HCT116 (cell line): ENCODE data around the gene SEMA3B. TPM values are rescaled to one million over a fixed set of nuclear protein-coding genes. Genes with fewer than 3 reads are reported as not detected.

Experiments used
- ATAC-seq: fragments of 200-7000 bp; cut with Tn5 transposase; 2 replicates; pipeline ENCODE4 v1.9.1; 2020; ENCODE audit warnings: mild to moderate bottlenecking, moderate library complexity
- BruUV-seq: library from RNA; stranded (reverse); fragments of 400-500 nt; replicated peaks from 2 replicates; lab custom pipeline; 2021; lab: Mats Ljungman, UMichigan
- CTCF ChIA-PET: fragments of 300-600 bp; sonication (Branson Sonifier 250); formaldehyde crosslinking; loops from one replicate; lab custom pipeline; 2021; ENCODE audit warnings: antibody characterized with exemption; lab: Charles Lee
- POLR2A ChIA-PET: fragments of 300-600, 350-600 bp; sonication (Branson Sonifier 250); formaldehyde crosslinking; loops from one replicate; lab custom pipeline; 2021; ENCODE audit warnings: antibody characterized with exemption; lab: Charles Lee
- RAD21 ChIA-PET, 2 experiments: fragments of 300-600 bp; sonication (Branson Sonifier 250); formaldehyde crosslinking; loops; one replicate each; lab custom pipeline; 2023; ENCODE audit warnings: low total read pairs in 2 of 2; ENCODE audit not compliant: uncharacterized antibody in 2 of 2, unreplicated experiment in 2 of 2, low non-redundant PET in 1 of 2; lab: Charles Lee
- DNase-seq: peaks from one replicate; pipeline ENCODE4 v3.0.0-alpha.2; 2010; ENCODE audit warnings: low read depth, low spot score
- H2AFZ ChIP-seq: fragments of 200-600 bp; shearing (Covaris generic), sonication (generic); 2 replicates; pipeline ENCODE4 v1.6.1; 2017; ENCODE audit warnings: low read depth, mixed run types, mixed read lengths, antibody characterized with exemption, low read length; ENCODE audit not compliant: poor library complexity, severe bottlenecking
- H3K27ac ChIP-seq: 2 replicates; pipeline ENCODE4 v1.5.1; 2012; ENCODE audit warnings: low read depth, low read length
- H3K27me3 ChIP-seq: fragments of 200-600 bp; sonication (generic); 2 replicates; pipeline ENCODE4 v1.6.1; 2016; ENCODE audit warnings: mixed run types, low read length, mixed read lengths; ENCODE audit not compliant: insufficient read depth
- H3K36me3 ChIP-seq, 2 experiments: fragments of 200-500 bp in 1 of 2; fragments of 200-600 bp in 1 of 2; sonication (Bioruptor generic) in 1 of 2; sonication (generic) in 1 of 2; 2 replicates each; pipeline versions ENCODE4 v1.5.1 to v1.6.1; 2014 to 2016; ENCODE audit warnings: low read length in 2 of 2, inconsistent platforms in 1 of 2, mixed read lengths in 1 of 2, mixed run types in 1 of 2; ENCODE audit not compliant: insufficient read depth in 2 of 2, control insufficient read depth in 1 of 2
- H3K4me1 ChIP-seq, 2 experiments: fragments of 200-600 bp in 1 of 2; sonication (generic) in 1 of 2; 2 replicates each; pipeline versions ENCODE4 v1.5.1 to v1.6.1; 2012 to 2017; ENCODE audit warnings: low read length in 2 of 2, inconsistent platforms in 1 of 2, mild to moderate bottlenecking in 1 of 2, mixed read lengths in 1 of 2, mixed run types in 1 of 2, moderate library complexity in 1 of 2; ENCODE audit not compliant: insufficient read depth in 2 of 2, control insufficient read depth in 1 of 2
- H3K4me2 ChIP-seq: fragments of 200-600 bp; sonication (generic); 2 replicates; pipeline ENCODE4 v1.6.1; 2017; ENCODE audit warnings: mixed run types, low read length, mixed read lengths
- H3K4me3 ChIP-seq, 2 experiments: fragments of 200-600 bp in 1 of 2; sonication (generic) in 1 of 2; replicated peaks in 1 of 2; 2 replicates each; pipeline ENCODE4 v1.5.1; 2011 to 2016; ENCODE audit warnings: low read length in 2 of 2, control low read depth in 1 of 2, low read depth in 1 of 2, mild to moderate bottlenecking in 1 of 2, mixed read lengths in 1 of 2, mixed run types in 1 of 2
- H3K79me2 ChIP-seq: fragments of 200-600 bp; sonication (generic); 2 replicates; pipeline ENCODE4 v1.6.1; 2017; ENCODE audit warnings: mild to moderate bottlenecking, mixed run types, low read length, moderate library complexity, mixed read lengths; ENCODE audit not compliant: insufficient read depth
- H3K9ac ChIP-seq: fragments of 200-600 bp; sonication (generic); 2 replicates; pipeline ENCODE4 v1.6.1; 2016; ENCODE audit warnings: low read length, mixed read lengths
- H3K9me2 ChIP-seq: fragments of 200-600 bp; sonication (generic), shearing (Covaris generic); 2 replicates; pipeline ENCODE4 v1.6.1; 2017; ENCODE audit warnings: mixed run types, mild to moderate bottlenecking, moderate library complexity; ENCODE audit not compliant: insufficient read depth
- H3K9me3 ChIP-seq, 2 experiments: fragments of 200-500 bp in 1 of 2; fragments of 200-600 bp in 1 of 2; sonication (Bioruptor generic) in 1 of 2; sonication (generic) in 1 of 2; 2 replicates each; pipeline ENCODE4 v1.6.1; 2014 to 2017; ENCODE audit warnings: low read length in 2 of 2, mixed read lengths in 2 of 2, inconsistent platforms in 1 of 2, low read depth in 1 of 2, mild to moderate bottlenecking in 1 of 2, mixed run types in 1 of 2, moderate library complexity in 1 of 2; ENCODE audit not compliant: control insufficient read depth in 1 of 2, insufficient read depth in 1 of 2
- H4K20me1 ChIP-seq: fragments of 200-600 bp; sonication (generic), shearing (Covaris generic); 2 replicates; pipeline ENCODE4 v1.6.1; 2017; ENCODE audit warnings: mixed run types, mild to moderate bottlenecking, moderate library complexity; ENCODE audit not compliant: insufficient read depth
- CEBPB ChIP-seq: IDR thresholded peaks from 2 replicates; pipeline ENCODE4 v1.6.1; 2012; ENCODE audit warnings: low read depth
- EGR1 ChIP-seq: IDR thresholded peaks from 2 replicates; pipeline ENCODE4 v1.6.1; 2012; ENCODE audit warnings: low read depth
- EZH2 ChIP-seq: fragments of 200-600 bp; sonication (generic); IDR thresholded peaks from 2 replicates; pipeline ENCODE4 v1.6.1; 2017; ENCODE audit warnings: antibody characterized with exemption, mixed run types
- EZH2phosphoT487 ChIP-seq: fragments of 200-600 bp; IDR thresholded peaks from 2 replicates; pipeline ENCODE4 v1.6.1; 2018; ENCODE audit warnings: antibody characterized with exemption, borderline replicate concordance
- FOSL1 ChIP-seq: IDR thresholded peaks from 2 replicates; pipeline ENCODE4 v1.6.1; 2012; ENCODE audit warnings: low read depth
- JUND ChIP-seq: IDR thresholded peaks from 2 replicates; pipeline ENCODE4 v1.6.1; 2012
- POLR2A ChIP-seq: IDR thresholded peaks from 2 replicates; pipeline ENCODE4 v1.7.0; 2011; ENCODE audit warnings: borderline replicate concordance; ENCODE audit not compliant: insufficient read depth, insufficient read length; ENCODE audit errors: extremely low read depth
- POLR2AphosphoS5 ChIP-seq: IDR thresholded peaks from 2 replicates; pipeline ENCODE4 v1.6.1; 2011; ENCODE audit warnings: mild to moderate bottlenecking, low read depth, low read length, moderate library complexity
- RAD21 ChIP-seq: IDR thresholded peaks from 2 replicates; pipeline ENCODE4 v1.6.1; 2012; ENCODE audit warnings: low read depth, mild to moderate bottlenecking
- SIN3A ChIP-seq: IDR thresholded peaks from 2 replicates; pipeline ENCODE4 v1.6.1; 2012; ENCODE audit warnings: low read depth
- TCF7L2 ChIP-seq: IDR thresholded peaks from 2 replicates; pipeline ENCODE4 v1.7.0; 2011; ENCODE audit warnings: borderline replicate concordance, inconsistent platforms; ENCODE audit not compliant: insufficient read depth, insufficient read length; ENCODE audit errors: extremely low read depth
- ZBTB33 ChIP-seq: IDR thresholded peaks from 2 replicates; pipeline ENCODE4 v1.6.1; 2011; ENCODE audit warnings: mild to moderate bottlenecking, low read length, moderate library complexity; ENCODE audit not compliant: insufficient replicate concordance; ENCODE audit errors: extremely low read depth
- ZFX ChIP-seq: fragments of 450-650 bp; IDR thresholded peaks from 2 replicates; pipeline ENCODE4 v1.6.1; 2017
- ZNF274 ChIP-seq: fragments of 200-500 bp; sonication (Bioruptor generic); IDR thresholded peaks from 2 replicates; pipeline ENCODE4 v1.6.1; 2014; ENCODE audit warnings: mild to moderate bottlenecking, low read depth, low read length, inconsistent platforms
- intact Hi-C: fragments of 100-400 bp; cut with micrococcal nuclease; formaldehyde crosslinking; loops from 2 replicates; pipeline ENCODE4 v1.10.0; 2022
- total RNA-seq: library from RNA; stranded (reverse); gene quantifications from one replicate; pipeline ENCODE4 v1.2.1, GENCODE V29; 2021; ENCODE audit not compliant: unreplicated experiment
- TF ChIP-seq, protein P1 (sequence below): IDR thresholded peaks from 2 replicates; pipeline ENCODE4 v1.6.1; 2012; ENCODE audit warnings: low read depth

SEMA3B gene
- total RNA-seq, 1 experiment from 2014 or later: 46.2 TPM

DNA sequence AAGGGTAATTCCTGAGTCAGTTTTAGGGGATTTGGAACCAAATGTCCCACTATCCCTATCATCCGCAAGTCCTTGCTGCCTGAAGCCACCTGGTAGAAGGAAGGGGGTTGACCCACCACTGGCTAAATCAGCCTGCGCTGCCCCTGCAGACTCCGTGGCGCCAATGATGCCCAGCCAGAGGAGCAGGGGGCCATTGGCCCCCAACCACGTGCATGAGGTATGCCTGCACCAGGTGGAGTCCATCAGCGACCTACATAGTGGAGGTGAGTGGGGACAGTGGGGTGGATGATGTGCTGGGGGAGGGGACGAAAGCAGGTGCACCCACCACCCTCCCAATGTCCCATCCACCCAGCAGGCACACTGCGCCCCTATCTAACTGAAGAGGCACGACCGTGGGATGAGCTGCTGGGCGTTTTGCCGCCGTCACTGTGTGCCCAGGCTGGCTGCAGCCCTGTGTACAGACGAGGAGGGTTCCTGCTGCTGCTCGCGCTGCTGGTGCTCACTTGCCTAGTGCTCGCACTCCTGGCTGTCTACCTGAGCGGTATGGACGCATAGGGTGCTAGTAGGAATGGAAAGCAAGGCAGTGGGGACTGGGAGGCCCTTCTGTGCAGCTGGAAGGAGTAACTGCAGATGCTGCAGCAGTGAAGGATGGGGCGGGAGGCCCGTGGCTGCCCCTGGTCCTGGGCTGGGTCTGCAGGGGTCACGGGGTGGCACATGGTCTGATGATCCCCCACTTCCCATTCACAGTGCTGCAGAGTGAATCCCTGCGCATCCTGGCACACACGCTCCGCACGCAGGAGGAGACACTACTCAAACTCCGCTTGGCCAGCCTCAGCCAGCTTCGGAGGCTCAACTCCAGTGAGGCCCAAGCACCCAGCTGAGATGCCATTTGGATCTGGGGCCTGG, 17.6 kb downstream of the SEMA3B start:
- no peaks in the 10 kb centered on the region for H3K27me3 ChIP-seq
- peaks cover 6 to 7% of the 10 kb centered on the region in 2 experiments; a peak in 3 of 4 replicates for H3K4me1 ChIP-seq
- no peaks in the 10 kb centered on the region for H3K9me2 ChIP-seq
- DNase-seq: no peak
- no TSS peak for BruUV-seq
- H3K36me3 ChIP-seq: peaks cover 23 to 45% of the 10 kb centered on the region in 2 experiments
- H3K4me3 ChIP-seq: no peak overlapping the region
- TF ChIP-seq POLR2AphosphoS5 (0 out of 2 replicates have a peak, but pooled peaks have one; percentile 18), ZBTB33 (no peak)
- no peak overlapping the region for H3K4me2 ChIP-seq
- H3K27ac ChIP-seq: no peak overlapping the region
- H2AFZ ChIP-seq: no peak overlapping the region
- ChIA-PET POLR2A (no interaction called here), RAD21 (no interaction called here), CTCF (no interaction called here)
- H3K79me2 ChIP-seq: peaks cover 36% of the 10 kb centered on the region
- no peaks in the 10 kb centered on the region for H4K20me1 ChIP-seq
- no peak for ATAC-seq
- no peaks in the 10 kb centered on the region for H3K9me3 ChIP-seq
- intact Hi-C loops: no loop called here
- H3K9ac ChIP-seq: no peak overlapping the region

- Histone ChIP-seq H4K20me1 (no peaks in the 10 kb centered on the region), H3K36me3 (peaks cover 23 to 45% of the 10 kb centered on the region in 2 experiments), H3K9me2 (no peaks in the 10 kb centered on the region), H3K4me2 (no peak overlapping the region), H3K9ac (no peak overlapping the region), H3K27ac (no peak overlapping the region), H3K4me3 (no peak overlapping the region), H2AFZ (no peak overlapping the region), H3K79me2 (peaks cover 42% of the 10 kb centered on the region), H3K4me1 (peaks cover 6 to 7% of the 10 kb centered on the region in 2 experiments; a peak in 3 of 4 replicates), H3K27me3 (no peaks in the 10 kb centered on the region), H3K9me3 (no peaks in the 10 kb centered on the region)
- RAD21 ChIA-PET: no interaction called here
- intact Hi-C loops: no loop called here
- DNase-seq (no peak), ATAC-seq (no peak)
- POLR2A ChIA-PET: no interaction called here
- BruUV-seq: no TSS peak
- CTCF ChIA-PET: no interaction called here
- TF ChIP-seq EZH2phosphoT487 (no peak), SIN3A (no peak), EZH2 (no peak), ZFX (no peak), ZNF274 (no peak), JUND (no peak), CEBPB (no peak), RAD21 (no peak), FOSL1 (no peak), POLR2A (no peak), EGR1 (no peak), TCF7L2 (no peak)
- TF ChIP-seq, protein P1, sequence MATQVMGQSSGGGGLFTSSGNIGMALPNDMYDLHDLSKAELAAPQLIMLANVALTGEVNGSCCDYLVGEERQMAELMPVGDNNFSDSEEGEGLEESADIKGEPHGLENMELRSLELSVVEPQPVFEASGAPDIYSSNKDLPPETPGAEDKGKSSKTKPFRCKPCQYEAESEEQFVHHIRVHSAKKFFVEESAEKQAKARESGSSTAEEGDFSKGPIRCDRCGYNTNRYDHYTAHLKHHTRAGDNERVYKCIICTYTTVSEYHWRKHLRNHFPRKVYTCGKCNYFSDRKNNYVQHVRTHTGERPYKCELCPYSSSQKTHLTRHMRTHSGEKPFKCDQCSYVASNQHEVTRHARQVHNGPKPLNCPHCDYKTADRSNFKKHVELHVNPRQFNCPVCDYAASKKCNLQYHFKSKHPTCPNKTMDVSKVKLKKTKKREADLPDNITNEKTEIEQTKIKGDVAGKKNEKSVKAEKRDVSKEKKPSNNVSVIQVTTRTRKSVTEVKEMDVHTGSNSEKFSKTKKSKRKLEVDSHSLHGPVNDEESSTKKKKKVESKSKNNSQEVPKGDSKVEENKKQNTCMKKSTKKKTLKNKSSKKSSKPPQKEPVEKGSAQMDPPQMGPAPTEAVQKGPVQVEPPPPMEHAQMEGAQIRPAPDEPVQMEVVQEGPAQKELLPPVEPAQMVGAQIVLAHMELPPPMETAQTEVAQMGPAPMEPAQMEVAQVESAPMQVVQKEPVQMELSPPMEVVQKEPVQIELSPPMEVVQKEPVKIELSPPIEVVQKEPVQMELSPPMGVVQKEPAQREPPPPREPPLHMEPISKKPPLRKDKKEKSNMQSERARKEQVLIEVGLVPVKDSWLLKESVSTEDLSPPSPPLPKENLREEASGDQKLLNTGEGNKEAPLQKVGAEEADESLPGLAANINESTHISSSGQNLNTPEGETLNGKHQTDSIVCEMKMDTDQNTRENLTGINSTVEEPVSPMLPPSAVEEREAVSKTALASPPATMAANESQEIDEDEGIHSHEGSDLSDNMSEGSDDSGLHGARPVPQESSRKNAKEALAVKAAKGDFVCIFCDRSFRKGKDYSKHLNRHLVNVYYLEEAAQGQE: no peak
These were observed 18.3 kb downstream of the SEMA3B start for GRCh38 chr3:50287262-50287661.
